ENCODE data around the gene EP400.

DNA sequence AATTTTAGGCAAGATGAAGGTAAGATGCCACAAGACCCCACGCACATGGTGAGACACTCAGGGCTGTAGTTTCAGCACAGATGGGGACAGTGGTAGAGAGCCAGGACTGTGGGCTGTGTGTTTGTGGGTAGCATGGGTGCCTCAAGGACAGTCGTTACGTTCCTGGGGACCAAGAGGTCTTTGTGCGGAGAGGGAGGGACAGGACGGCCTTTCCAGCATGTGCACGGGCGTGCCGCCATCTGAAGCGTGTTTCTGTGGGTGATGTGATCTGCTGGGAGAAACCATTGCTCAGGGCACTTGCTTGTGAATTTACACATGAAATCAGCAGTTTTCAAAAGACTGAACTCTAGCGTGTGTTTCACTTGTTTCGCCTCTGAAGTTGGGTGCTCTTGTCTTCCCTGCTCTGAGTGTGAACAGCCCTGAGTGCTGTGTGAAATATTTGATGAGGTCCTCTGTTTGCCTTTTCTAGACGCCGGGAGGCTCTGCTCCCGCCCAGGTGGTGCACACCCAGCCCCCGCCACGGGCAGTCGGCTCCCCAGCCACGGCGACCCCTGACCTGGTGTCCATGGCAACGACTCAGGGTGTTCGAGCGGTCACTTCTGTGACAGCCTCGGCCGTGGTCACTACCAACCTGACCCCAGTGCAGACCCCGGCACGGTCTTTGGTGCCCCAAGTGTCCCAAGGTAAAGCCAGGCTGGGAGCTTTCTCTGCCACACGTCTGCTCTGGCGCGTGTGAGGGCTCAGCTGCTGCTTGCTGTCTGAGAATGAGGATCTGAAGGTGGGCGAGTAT lies 112.1 kb downstream of the EP400 start:
- TF ChIP-seq CTBP1 (IDR thresholded peaks at IDR 0.05; ENCODE audit: borderline replicate concordance) = no peak
- TF ChIP-seq SP1 (IDR thresholded peaks at IDR 0.05) = no peak
- TF ChIP-seq ARNT (IDR thresholded peaks at IDR 0.05) = no peak
- no peak for TF ChIP-seq HDGF (IDR thresholded peaks at IDR 0.05; ENCODE audit: borderline replicate concordance)
- no peak for TF ChIP-seq ZNF384 (IDR thresholded peaks at IDR 0.05)
- TF ChIP-seq, protein P1, sequence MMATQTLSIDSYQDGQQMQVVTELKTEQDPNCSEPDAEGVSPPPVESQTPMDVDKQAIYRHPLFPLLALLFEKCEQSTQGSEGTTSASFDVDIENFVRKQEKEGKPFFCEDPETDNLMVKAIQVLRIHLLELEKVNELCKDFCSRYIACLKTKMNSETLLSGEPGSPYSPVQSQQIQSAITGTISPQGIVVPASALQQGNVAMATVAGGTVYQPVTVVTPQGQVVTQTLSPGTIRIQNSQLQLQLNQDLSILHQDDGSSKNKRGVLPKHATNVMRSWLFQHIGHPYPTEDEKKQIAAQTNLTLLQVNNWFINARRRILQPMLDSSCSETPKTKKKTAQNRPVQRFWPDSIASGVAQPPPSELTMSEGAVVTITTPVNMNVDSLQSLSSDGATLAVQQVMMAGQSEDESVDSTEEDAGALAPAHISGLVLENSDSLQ (IDR thresholded peaks at IDR 0.05) = no peak
